HEK293 (cell line): Measurements from ENCODE around the gene NPPA.

Experiments used
- CTCF ChIA-PET: fragments of 350-600 bp; formaldehyde crosslinking; extraction: SDS; loops from one replicate; lab custom pipeline; 2021; ENCODE audit warnings: antibody characterized with exemption; lab: Yijun Ruan, JAX
- POLR2A ChIA-PET: fragments of 300-600 bp; formaldehyde crosslinking; extraction: SDS; loops from one replicate; lab custom pipeline; 2020; ENCODE audit warnings: antibody characterized with exemption, inconsistent platforms; lab: Yijun Ruan, JAX
- H3K27ac ChIP-seq: fragments of 200-500 bp; sonication (Bioruptor generic); 2 replicates; pipeline ENCODE4 v1.5.1; 2014; ENCODE audit warnings: low read depth, low read length, control low read depth, inconsistent platforms; ENCODE audit errors: extremely low read depth
- H3K36me3 ChIP-seq, 2 experiments: fragments of 200-500 bp in 1 of 2; sonication (Bioruptor generic) in 1 of 2; 1 replicate in 1 of 2; 2 replicates in 1 of 2; pipeline ENCODE4 v1.5.1; 2014 to 2017; ENCODE audit warnings: inconsistent platforms in 2 of 2, low read length in 2 of 2; ENCODE audit not compliant: control insufficient read depth in 2 of 2, insufficient read depth in 1 of 2
- H3K4me1 ChIP-seq: fragments of 200-500 bp; sonication (Bioruptor generic); 2 replicates; pipeline ENCODE4 v1.5.1; 2014; ENCODE audit warnings: mild to moderate bottlenecking, low read length, inconsistent platforms; ENCODE audit not compliant: control insufficient read depth, insufficient read depth
- H3K4me3 ChIP-seq: 2 replicates; pipeline ENCODE4 v1.5.1; 2011; ENCODE audit warnings: low read depth, mild to moderate bottlenecking, control low read depth, low read length, moderate library complexity
- H3K9me3 ChIP-seq: fragments of 200-500 bp; sonication (Bioruptor generic); 2 replicates; pipeline ENCODE4 v1.5.1; 2014; ENCODE audit warnings: low read depth, low read length, inconsistent platforms; ENCODE audit not compliant: control insufficient read depth, insufficient read depth
- EGR2 ChIP-seq: fragments of 450-650 bp; formaldehyde crosslinking; IDR thresholded peaks from 2 replicates; pipeline ENCODE4 v1.5.1; 2016; ENCODE audit warnings: low read depth, missing biosample characterization, missing genetic modification characterization
- GLI2 ChIP-seq: fragments of 450-650 bp; formaldehyde crosslinking; IDR thresholded peaks from 2 replicates; pipeline ENCODE4; 2017; ENCODE audit warnings: missing biosample characterization, missing genetic modification characterization, low read depth, borderline replicate concordance
- KLF7 ChIP-seq: fragments of 450-650 bp; formaldehyde crosslinking; IDR thresholded peaks from 2 replicates; pipeline ENCODE4 v1.5.1; 2016; ENCODE audit warnings: missing biosample characterization, missing genetic modification characterization, borderline replicate concordance
- OSR2 ChIP-seq: fragments of 450-650 bp; formaldehyde crosslinking; IDR thresholded peaks from 2 replicates; pipeline ENCODE4 v1.5.1; 2016; ENCODE audit warnings: missing biosample characterization, missing genetic modification characterization
- SP3 ChIP-seq: fragments of 450-650 bp; formaldehyde crosslinking; IDR thresholded peaks from 2 replicates; pipeline ENCODE4 v1.5.1; 2016; ENCODE audit warnings: missing biosample characterization, missing genetic modification characterization
- ZNF10 ChIP-seq: fragments of 450-650 bp; formaldehyde crosslinking; IDR thresholded peaks from 2 replicates; pipeline ENCODE4 v1.5.1; 2017; ENCODE audit warnings: missing biosample characterization, missing genetic modification characterization
- ZNF112 ChIP-seq: fragments of 450-650 bp; formaldehyde crosslinking; IDR thresholded peaks from 2 replicates; pipeline ENCODE4 v1.5.0; 2017; ENCODE audit warnings: missing biosample characterization, missing genetic modification characterization
- ZNF121 ChIP-seq: fragments of 450-650 bp; formaldehyde crosslinking; IDR thresholded peaks from 2 replicates; pipeline ENCODE4 v1.5.1; 2016; ENCODE audit warnings: missing biosample characterization, missing genetic modification characterization
- ZNF175 ChIP-seq: fragments of 450-650 bp; formaldehyde crosslinking; IDR thresholded peaks from 2 replicates; pipeline ENCODE4 v1.5.1; 2016; ENCODE audit warnings: missing biosample characterization, missing genetic modification characterization
- ZNF223 ChIP-seq: fragments of 450-650 bp; formaldehyde crosslinking; IDR thresholded peaks from 2 replicates; pipeline ENCODE4 v1.5.1; 2016; ENCODE audit warnings: missing biosample characterization, missing genetic modification characterization
- ZNF248 ChIP-seq: fragments of 450-650 bp; formaldehyde crosslinking; IDR thresholded peaks from 2 replicates; pipeline ENCODE4 v1.5.1; 2017; ENCODE audit warnings: missing biosample characterization, missing genetic modification characterization
- ZNF341 ChIP-seq: fragments of 450-650 bp; formaldehyde crosslinking; IDR thresholded peaks from 2 replicates; pipeline ENCODE4; 2016; ENCODE audit warnings: low read depth, missing biosample characterization, missing genetic modification characterization
- ZNF354C ChIP-seq: fragments of 450-650 bp; formaldehyde crosslinking; IDR thresholded peaks from 2 replicates; pipeline ENCODE4 v1.5.1; 2016; ENCODE audit warnings: missing biosample characterization, missing genetic modification characterization, low read depth, borderline replicate concordance
- ZNF398 ChIP-seq: fragments of 450-650 bp; formaldehyde crosslinking; IDR thresholded peaks from 2 replicates; pipeline ENCODE4 v1.5.1; 2017; ENCODE audit warnings: missing biosample characterization, missing genetic modification characterization
- ZNF549 ChIP-seq: fragments of 450-650 bp; IDR thresholded peaks from 2 replicates; pipeline ENCODE4 v1.5.1; 2018; ENCODE audit warnings: missing biosample characterization, missing genetic modification characterization, mild to moderate bottlenecking, inconsistent platforms, moderate library complexity
- ZNF629 ChIP-seq: fragments of 450-650 bp; formaldehyde crosslinking; IDR thresholded peaks from 2 replicates; pipeline ENCODE4 v1.5.1; 2017; ENCODE audit warnings: missing biosample characterization, missing genetic modification characterization
- ZNF639 ChIP-seq: fragments of 450-650 bp; formaldehyde crosslinking; IDR thresholded peaks from 2 replicates; pipeline ENCODE4 v1.5.1; 2016; ENCODE audit warnings: missing biosample characterization, missing genetic modification characterization
- ZNF776 ChIP-seq: fragments of 450-650 bp; formaldehyde crosslinking; IDR thresholded peaks from 2 replicates; pipeline ENCODE4 v1.5.0; 2017; ENCODE audit warnings: missing biosample characterization, missing genetic modification characterization, borderline replicate concordance
- ZNF785 ChIP-seq: fragments of 450-650 bp; formaldehyde crosslinking; IDR thresholded peaks from 2 replicates; pipeline ENCODE4 v1.5.1; 2016; ENCODE audit warnings: missing biosample characterization, missing genetic modification characterization
- ZNF792 ChIP-seq: fragments of 450-650 bp; formaldehyde crosslinking; IDR thresholded peaks from 2 replicates; pipeline ENCODE4 v1.5.1; 2016; ENCODE audit warnings: missing biosample characterization, missing genetic modification characterization
- TF ChIP-seq, protein P1 (sequence below): fragments of 450-650 bp; formaldehyde crosslinking; IDR thresholded peaks from 2 replicates; pipeline ENCODE4 v1.5.1; 2016; ENCODE audit warnings: missing biosample characterization, missing genetic modification characterization, borderline replicate concordance
- TF ChIP-seq, protein P2 (sequence below): fragments of 450-650 bp; formaldehyde crosslinking; IDR thresholded peaks from 2 replicates; pipeline ENCODE4 v1.5.0; 2017; ENCODE audit warnings: missing biosample characterization, missing genetic modification characterization, borderline replicate concordance

Gene NPPA

DNA sequence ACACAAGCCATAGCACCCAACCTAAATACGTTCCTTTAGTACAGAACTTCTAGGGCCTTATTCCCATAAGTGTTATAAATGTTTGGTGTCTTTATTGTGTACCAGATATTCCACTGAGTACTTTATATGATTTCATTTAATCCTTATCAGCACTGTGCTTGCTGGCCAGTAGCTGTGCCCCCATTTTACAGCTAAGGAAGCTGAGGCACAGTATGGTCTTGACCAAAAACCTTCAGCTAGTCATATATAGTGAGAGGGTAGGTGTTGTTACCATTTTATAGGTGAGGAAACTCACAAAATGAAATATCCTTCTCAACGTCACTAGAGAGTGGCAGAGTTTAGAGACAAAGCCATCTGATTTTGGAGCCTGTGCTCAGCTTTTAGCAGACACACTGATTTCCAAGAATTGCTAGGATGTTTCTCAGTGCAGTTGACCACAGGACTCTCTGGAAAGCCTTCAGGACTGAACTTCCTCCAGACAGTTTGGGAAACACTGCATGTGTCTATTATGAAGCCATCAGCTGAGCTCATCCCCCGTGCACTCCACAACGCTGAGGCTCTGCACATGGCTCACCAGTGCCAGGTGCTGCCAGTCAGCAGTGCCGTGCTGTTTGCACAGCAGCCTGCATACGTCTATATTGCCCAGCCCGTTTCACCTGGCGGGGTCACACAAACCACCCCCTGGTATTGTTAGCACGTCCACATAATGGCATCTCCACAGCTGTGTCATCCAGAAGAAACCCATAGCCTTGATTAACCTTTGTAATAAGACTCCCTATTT, 15.4 kb downstream of the NPPA start:
- peaks cover 0 to 94% of the 10 kb centered on the region in 2 experiments; a peak in 2 of 3 replicates for H3K36me3 ChIP-seq
- H3K4me1 ChIP-seq: no peaks in the 10 kb centered on the region
- POLR2A ChIA-PET: interaction anchor here (1.7 kb wide), 1 partner anchor 187 kb away, joined by 7 read pairs; the partner anchor contains the start of gene MIIP
- TF ChIP-seq ZNF354C (tag by site-specific recombination) (no peak), GLI2 (tag by site-specific recombination) (no peak)
- CTCF ChIA-PET: interaction anchor here (0.6 to 1.3 kb wide), 4 partner anchors 10 to 72 kb away, joined by 3 to 4 read pairs (median 4); no protein-coding TSS in a partner anchor
- H3K27ac ChIP-seq: no peak overlapping the region
- H3K4me3 ChIP-seq: no peak overlapping the region
- no peaks in the 10 kb centered on the region for H3K9me3 ChIP-seq

GRCh38 chr1:11828511-11828910, 19.1 kb downstream of the NPPA start:
- no peaks in the 10 kb centered on the region for H3K9me3 ChIP-seq
- H3K27ac ChIP-seq: no peak overlapping the region
- H3K4me3 ChIP-seq: no peak overlapping the region
- TF ChIP-seq ZNF248 (tag by site-specific recombination) (no peak), SP3 (tag by site-specific recombination) (no peak), ZNF639 (tag by site-specific recombination) (no peak), EGR2 (tag by site-specific recombination) (no peak), ZNF785 (tag by site-specific recombination) (no peak), KLF7 (tag by site-specific recombination) (no peak), OSR2 (no peak), ZNF121 (tag by site-specific recombination) (no peak), ZNF223 (tag by site-specific recombination) (no peak), ZNF549 (tag by site-specific recombination) (no peak), ZNF398 (tag by site-specific recombination) (no peak)
- TF ChIP-seq, protein P1, sequence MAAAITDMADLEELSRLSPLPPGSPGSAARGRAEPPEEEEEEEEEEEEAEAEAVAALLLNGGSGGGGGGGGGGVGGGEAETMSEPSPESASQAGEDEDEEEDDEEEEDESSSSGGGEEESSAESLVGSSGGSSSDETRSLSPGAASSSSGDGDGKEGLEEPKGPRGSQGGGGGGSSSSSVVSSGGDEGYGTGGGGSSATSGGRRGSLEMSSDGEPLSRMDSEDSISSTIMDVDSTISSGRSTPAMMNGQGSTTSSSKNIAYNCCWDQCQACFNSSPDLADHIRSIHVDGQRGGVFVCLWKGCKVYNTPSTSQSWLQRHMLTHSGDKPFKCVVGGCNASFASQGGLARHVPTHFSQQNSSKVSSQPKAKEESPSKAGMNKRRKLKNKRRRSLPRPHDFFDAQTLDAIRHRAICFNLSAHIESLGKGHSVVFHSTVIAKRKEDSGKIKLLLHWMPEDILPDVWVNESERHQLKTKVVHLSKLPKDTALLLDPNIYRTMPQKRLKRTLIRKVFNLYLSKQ: no peak
- peaks cover 0 to 92% of the 10 kb centered on the region in 2 experiments; a peak in 2 of 3 replicates for H3K36me3 ChIP-seq
- CTCF ChIA-PET: interaction anchor here (1.3 to 1.4 kb wide), 2 partner anchors 10 to 202 kb away, joined by 4 to 6 read pairs; no protein-coding TSS in a partner anchor
- no peaks in the 10 kb centered on the region for H3K4me1 ChIP-seq
- POLR2A ChIA-PET: interaction anchor here (0.6 kb wide), 1 partner anchor 798 kb away, joined by 3 read pairs; no protein-coding TSS in a partner anchor

DNA sequence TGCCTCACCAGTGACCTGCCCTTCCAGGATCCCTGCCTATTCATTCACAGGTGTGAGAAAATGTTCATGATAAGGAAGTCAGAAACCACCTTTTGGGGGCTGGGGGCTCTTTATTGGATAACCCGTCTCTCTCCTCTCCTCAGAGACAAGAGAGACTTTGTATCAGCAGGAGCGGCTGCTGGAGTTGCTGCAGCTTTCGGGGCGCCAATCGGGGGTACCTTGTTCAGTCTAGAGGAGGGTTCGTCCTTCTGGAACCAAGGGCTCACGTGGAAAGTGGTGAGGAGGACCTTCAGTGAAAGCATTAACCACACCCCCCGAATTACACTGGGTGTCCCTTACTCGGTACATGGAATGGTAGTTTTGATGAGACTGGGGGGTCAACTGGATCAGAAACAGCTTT, 20.6 kb downstream of the NPPA start:
- TF ChIP-seq ZNF776 (tag by site-specific recombination): no peak
- no peak for TF ChIP-seq ZNF792
- TF ChIP-seq ZNF112: no peak
- TF ChIP-seq, protein P2, sequence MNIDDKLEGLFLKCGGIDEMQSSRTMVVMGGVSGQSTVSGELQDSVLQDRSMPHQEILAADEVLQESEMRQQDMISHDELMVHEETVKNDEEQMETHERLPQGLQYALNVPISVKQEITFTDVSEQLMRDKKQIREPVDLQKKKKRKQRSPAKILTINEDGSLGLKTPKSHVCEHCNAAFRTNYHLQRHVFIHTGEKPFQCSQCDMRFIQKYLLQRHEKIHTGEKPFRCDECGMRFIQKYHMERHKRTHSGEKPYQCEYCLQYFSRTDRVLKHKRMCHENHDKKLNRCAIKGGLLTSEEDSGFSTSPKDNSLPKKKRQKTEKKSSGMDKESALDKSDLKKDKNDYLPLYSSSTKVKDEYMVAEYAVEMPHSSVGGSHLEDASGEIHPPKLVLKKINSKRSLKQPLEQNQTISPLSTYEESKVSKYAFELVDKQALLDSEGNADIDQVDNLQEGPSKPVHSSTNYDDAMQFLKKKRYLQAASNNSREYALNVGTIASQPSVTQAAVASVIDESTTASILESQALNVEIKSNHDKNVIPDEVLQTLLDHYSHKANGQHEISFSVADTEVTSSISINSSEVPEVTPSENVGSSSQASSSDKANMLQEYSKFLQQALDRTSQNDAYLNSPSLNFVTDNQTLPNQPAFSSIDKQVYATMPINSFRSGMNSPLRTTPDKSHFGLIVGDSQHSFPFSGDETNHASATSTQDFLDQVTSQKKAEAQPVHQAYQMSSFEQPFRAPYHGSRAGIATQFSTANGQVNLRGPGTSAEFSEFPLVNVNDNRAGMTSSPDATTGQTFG (tag by site-specific recombination): no peak
- no peak for TF ChIP-seq ZNF175 (tag by site-specific recombination)
- no peak for TF ChIP-seq ZNF10
- no peak for TF ChIP-seq ZNF341 (tag by site-specific recombination)
- TF ChIP-seq ZNF629 (tag by site-specific recombination): no peak
- no peak overlapping the region for H3K4me3 ChIP-seq
- no peaks in the 10 kb centered on the region for H3K9me3 ChIP-seq
- H3K4me1 ChIP-seq: no peaks in the 10 kb centered on the region
- peaks cover 0 to 90% of the 10 kb centered on the region in 2 experiments; a peak in 2 of 3 replicates for H3K36me3 ChIP-seq
- CTCF ChIA-PET: no interaction called here
- no peak overlapping the region for H3K27ac ChIP-seq
- POLR2A ChIA-PET: interaction anchor here (0.7 kb wide), 1 partner anchor 280 kb away, joined by 10 read pairs; no protein-coding TSS in a partner anchor
